Caco-2 (cell line): ENCODE measurements around the gene NOL9. TPM values are rescaled to one million over a fixed set of nuclear protein-coding genes. Genes with fewer than 3 reads are reported as not detected.

Experiments
- BruUV-seq: library from RNA; stranded (reverse); fragments of 400-500 nt; replicated peaks from 2 replicates; lab custom pipeline; 2021; lab: Mats Ljungman, UMichigan
- CTCF ChIA-PET: fragments of 300-600 bp; sonication (Branson Sonifier 250); formaldehyde crosslinking; loops from one replicate; lab custom pipeline; 2022; ENCODE audit warnings: antibody characterized with exemption; lab: Charles Lee
- POLR2A ChIA-PET: fragments of 300-600 bp; sonication (Branson Sonifier 250); formaldehyde crosslinking; loops from one replicate; lab custom pipeline; 2022; ENCODE audit warnings: antibody characterized with exemption; lab: Charles Lee
- DNase-seq, 2 experiments: peaks; one replicate each; pipeline versions ENCODE4 v3.0.0 to v3.0.0-alpha.2; 2020 to 2022
- H3K27me3 ChIP-seq: replicated peaks from 2 replicates; pipeline ENCODE4 v1.6.0; 2011; ENCODE audit warnings: low read length; ENCODE audit not compliant: control insufficient read depth, insufficient read depth
- H3K36me3 ChIP-seq: 2 replicates; pipeline ENCODE4 v1.5.1; 2011; ENCODE audit warnings: low read length; ENCODE audit not compliant: control insufficient read depth, insufficient read depth
- H3K4me1 ChIP-seq: fragments of 250-450 bp; sonication (Bioruptor Pico); 2 replicates; pipeline ENCODE4 v1.5.1; 2020; ENCODE audit warnings: mild to moderate bottlenecking
- H3K4me3 ChIP-seq: 2 replicates; pipeline ENCODE4 v1.5.1; 2011; ENCODE audit warnings: low read depth, mild to moderate bottlenecking, control low read depth, low read length
- H3K9me3 ChIP-seq: fragments of 250-450 bp; sonication (Bioruptor Pico); 2 replicates; pipeline ENCODE4 v1.5.1; 2020; ENCODE audit warnings: mild to moderate bottlenecking, moderate library complexity
- H3K27ac Mint-ChIP-seq: one replicate; pipeline ENCODE4 v1.8.0; 2022; ENCODE audit warnings: mixed read lengths; ENCODE audit not compliant: unreplicated experiment
- H3K27me3 Mint-ChIP-seq: one replicate; pipeline ENCODE4 v1.8.0; 2022; ENCODE audit warnings: mixed read lengths; ENCODE audit not compliant: insufficient read depth, unreplicated experiment
- H3K36me3 Mint-ChIP-seq: one replicate; pipeline ENCODE4 v1.8.0; 2022; ENCODE audit warnings: mild to moderate bottlenecking, mixed read lengths; ENCODE audit not compliant: insufficient read depth, unreplicated experiment
- H3K4me1 Mint-ChIP-seq: one replicate; pipeline ENCODE4 v1.8.0; 2022; ENCODE audit warnings: low read depth, mixed read lengths; ENCODE audit not compliant: unreplicated experiment
- H3K4me3 Mint-ChIP-seq: one replicate; pipeline ENCODE4 v1.8.0; 2022; ENCODE audit warnings: mild to moderate bottlenecking, moderate library complexity, mixed read lengths; ENCODE audit not compliant: unreplicated experiment
- H3K9me3 Mint-ChIP-seq: one replicate; pipeline ENCODE4 v1.8.0; 2022; ENCODE audit warnings: mixed read lengths; ENCODE audit not compliant: unreplicated experiment
- CTCF ChIP-seq, 2 experiments: fragments of 200-600 bp in 1 of 2; IDR thresholded peaks; 1 replicate in 1 of 2; 2 replicates in 1 of 2; pipeline versions ENCODE4 v1.5.1 to v1.8.0; 2011 to 2022; ENCODE audit warnings: antibody characterized with exemption in 1 of 2, control low read depth in 1 of 2, inconsistent platforms in 1 of 2, low read depth in 1 of 2, low read length in 1 of 2, mild to moderate bottlenecking in 1 of 2, moderate library complexity in 1 of 2; ENCODE audit not compliant: insufficient read depth in 1 of 2, severe bottlenecking in 1 of 2, unreplicated experiment in 1 of 2
- intact Hi-C: fragments of 100-400 bp; cut with micrococcal nuclease; formaldehyde crosslinking; loops from one replicate; pipeline ENCODE4 v1.10.0; 2022; ENCODE audit not compliant: unreplicated experiment
- total RNA-seq: library from RNA; stranded (reverse); gene quantifications from 2 replicates; pipeline ENCODE4 v1.2.3, GENCODE V29; 2022

Gene NOL9
- total RNA-seq, 1 experiment from 2014 or later = 33.6 TPM

DNA sequence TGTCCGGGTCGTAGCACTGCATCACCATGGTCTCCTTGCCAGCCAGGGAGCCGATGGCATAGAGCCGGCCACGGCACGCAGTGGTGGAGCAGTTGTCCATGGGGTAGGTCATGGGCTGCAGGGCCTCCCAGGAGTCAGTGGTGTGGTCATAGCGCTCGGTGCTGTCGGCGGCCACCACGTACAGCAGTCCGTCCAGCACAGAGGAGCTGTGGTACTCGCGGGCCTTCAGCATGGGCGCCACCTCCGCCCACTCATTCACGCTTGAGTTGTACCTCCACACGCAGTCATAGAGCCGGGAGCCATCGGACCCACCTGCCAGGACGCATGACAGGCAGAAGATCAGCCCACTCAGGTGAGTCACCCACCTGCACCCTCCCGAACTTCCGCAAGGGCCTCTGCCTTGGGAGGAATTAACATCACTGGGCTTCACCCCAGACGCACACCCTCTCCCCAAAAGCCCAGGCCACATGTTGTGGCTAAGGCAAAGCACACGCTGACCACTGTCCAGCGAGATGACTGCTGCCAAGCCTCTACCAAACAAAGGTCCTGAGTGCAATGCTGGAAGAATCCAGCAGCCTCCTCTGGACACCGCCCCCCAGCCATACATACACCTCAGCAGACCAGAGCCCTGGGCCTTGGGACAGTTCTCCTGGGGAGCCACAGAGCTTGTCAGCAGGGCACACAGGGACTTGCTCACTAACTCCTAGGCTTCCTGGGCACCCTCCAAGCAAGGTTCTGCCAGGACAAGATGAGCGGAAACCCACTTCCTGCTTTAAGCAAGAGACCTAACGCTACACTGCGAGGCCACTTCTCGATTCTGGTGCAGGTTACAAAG lies 45.0 kb upstream of the NOL9 start:
- ChIA-PET CTCF (no interaction called here), POLR2A (no interaction called here)
- H3K36me3 Mint-ChIP-seq = peaks cover 73% of the 10 kb centered on the region
- TF ChIP-seq CTCF (IDR thresholded peaks at IDR 0.05; ENCODE audit: insufficient read depth in 1 of 2, low read depth in 1 of 2, low read length in 1 of 2, severe bottlenecking in 1 of 2, unreplicated experiment in 1 of 2) = no peak
- no peak overlapping the region for H3K4me3 Mint-ChIP-seq
- H3K36me3 ChIP-seq = peaks cover 6% of the 10 kb centered on the region
- no peaks in the 10 kb centered on the region for H3K4me1 Mint-ChIP-seq
- H3K4me3 ChIP-seq = no peak overlapping the region
- no peaks in the 10 kb centered on the region for H3K9me3 ChIP-seq
- H3K9me3 Mint-ChIP-seq = no peaks in the 10 kb centered on the region
- no peak overlapping the region for H3K27ac Mint-ChIP-seq
- H3K27me3 ChIP-seq = no peaks in the 10 kb centered on the region
- no peak for DNase-seq
- intact Hi-C loops = no loop called here
- no peaks in the 10 kb centered on the region for H3K4me1 ChIP-seq
- no peaks in the 10 kb centered on the region for H3K27me3 Mint-ChIP-seq
- no TSS peak for BruUV-seq

DNA sequence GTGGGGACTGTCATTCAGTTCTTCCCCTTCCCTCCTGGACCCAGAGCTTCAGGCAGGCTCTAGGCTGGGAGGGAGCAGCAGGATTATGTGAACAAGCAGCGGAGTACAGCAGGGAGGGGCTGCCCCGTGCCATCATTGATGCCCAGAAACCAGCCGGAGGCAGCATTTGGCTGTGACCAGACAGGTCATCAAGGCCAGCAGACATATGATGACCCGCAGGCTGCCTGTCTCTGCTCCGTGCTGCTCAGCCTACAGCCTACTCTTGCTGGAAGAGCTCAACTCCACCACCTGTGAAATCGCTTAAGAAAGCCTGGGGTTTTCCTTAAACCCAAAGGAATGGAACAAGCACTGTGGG lies 43.4 kb upstream of the NOL9 start:
- H3K36me3 Mint-ChIP-seq = peaks cover 73% of the 10 kb centered on the region
- H3K27me3 ChIP-seq = no peaks in the 10 kb centered on the region
- POLR2A ChIA-PET = no interaction called here

More for the DNA sequence above, 43.4 kb upstream of the NOL9 start:
- CTCF ChIA-PET = no interaction called here
- peaks cover 6% of the 10 kb centered on the region for H3K36me3 ChIP-seq
- H3K4me3 ChIP-seq = no peak overlapping the region
- Mint-ChIP-seq H3K9me3 (no peaks in the 10 kb centered on the region), H3K27ac (no peak overlapping the region), H3K4me1 (no peaks in the 10 kb centered on the region), H3K4me3 (no peak overlapping the region), H3K27me3 (no peaks in the 10 kb centered on the region)
- no peak for TF ChIP-seq CTCF (IDR thresholded peaks at IDR 0.05; ENCODE audit: insufficient read depth in 1 of 2, low read depth in 1 of 2, low read length in 1 of 2, severe bottlenecking in 1 of 2, unreplicated experiment in 1 of 2)
- H3K9me3 ChIP-seq = no peaks in the 10 kb centered on the region
- H3K4me1 ChIP-seq = no peaks in the 10 kb centered on the region
- DNase-seq = no peak
- no TSS peak for BruUV-seq
- intact Hi-C loops = no loop called here
